Measurements from ENCODE around the gene ITGA6.

DNA sequence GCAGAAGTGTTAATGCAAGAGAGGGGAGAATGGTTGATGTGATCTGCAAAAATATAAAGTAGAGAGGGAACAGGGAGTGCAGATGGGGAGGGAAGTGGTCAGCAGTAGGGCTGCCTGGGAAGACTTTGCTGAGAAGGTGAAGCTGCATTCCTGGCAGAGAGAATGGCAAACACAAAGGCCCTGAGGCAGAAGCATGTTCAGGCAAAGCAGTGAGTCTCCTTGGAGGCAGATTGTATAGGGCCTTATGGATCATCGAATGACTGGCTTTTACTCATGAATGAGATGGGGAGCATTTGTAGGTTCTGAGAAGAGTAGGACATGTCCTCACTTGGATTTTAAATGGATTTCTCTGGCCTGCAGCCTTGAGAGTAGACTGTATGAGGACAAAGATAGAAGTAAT, 9.5 kb downstream of the ITGA6 start:
- no peak for TF ChIP-seq OSR1 (CRISPR knock-in tag; IDR thresholded peaks at IDR 0.05)
- TF ChIP-seq TOX (CRISPR knock-in tag; IDR thresholded peaks at IDR 0.05; ENCODE audit: borderline replicate concordance): no peak
- TF ChIP-seq ZNF8 (CRISPR knock-in tag; IDR thresholded peaks at IDR 0.05): no peak
- TF ChIP-seq ZNF70 (CRISPR knock-in tag; IDR thresholded peaks at IDR 0.05): no peak
- TF ChIP-seq ISL1 (CRISPR knock-in tag; IDR thresholded peaks at IDR 0.05): no peak
- no peak for TF ChIP-seq RARB (CRISPR knock-in tag; IDR thresholded peaks at IDR 0.05)
- TF ChIP-seq ZFP30 (CRISPR knock-in tag; IDR thresholded peaks at IDR 0.05): no peak
- no peak for TF ChIP-seq ZFP3 (CRISPR knock-in tag; IDR thresholded peaks at IDR 0.05)
- TF ChIP-seq TCF4 (CRISPR knock-in tag; IDR thresholded peaks at IDR 0.05; ENCODE audit: borderline replicate concordance): no peak
- TF ChIP-seq GLIS3 (CRISPR knock-in tag; IDR thresholded peaks at IDR 0.05): no peak
